Measurements from ENCODE around the gene TM9SF1.

The TM9SF1 gene

DNA sequence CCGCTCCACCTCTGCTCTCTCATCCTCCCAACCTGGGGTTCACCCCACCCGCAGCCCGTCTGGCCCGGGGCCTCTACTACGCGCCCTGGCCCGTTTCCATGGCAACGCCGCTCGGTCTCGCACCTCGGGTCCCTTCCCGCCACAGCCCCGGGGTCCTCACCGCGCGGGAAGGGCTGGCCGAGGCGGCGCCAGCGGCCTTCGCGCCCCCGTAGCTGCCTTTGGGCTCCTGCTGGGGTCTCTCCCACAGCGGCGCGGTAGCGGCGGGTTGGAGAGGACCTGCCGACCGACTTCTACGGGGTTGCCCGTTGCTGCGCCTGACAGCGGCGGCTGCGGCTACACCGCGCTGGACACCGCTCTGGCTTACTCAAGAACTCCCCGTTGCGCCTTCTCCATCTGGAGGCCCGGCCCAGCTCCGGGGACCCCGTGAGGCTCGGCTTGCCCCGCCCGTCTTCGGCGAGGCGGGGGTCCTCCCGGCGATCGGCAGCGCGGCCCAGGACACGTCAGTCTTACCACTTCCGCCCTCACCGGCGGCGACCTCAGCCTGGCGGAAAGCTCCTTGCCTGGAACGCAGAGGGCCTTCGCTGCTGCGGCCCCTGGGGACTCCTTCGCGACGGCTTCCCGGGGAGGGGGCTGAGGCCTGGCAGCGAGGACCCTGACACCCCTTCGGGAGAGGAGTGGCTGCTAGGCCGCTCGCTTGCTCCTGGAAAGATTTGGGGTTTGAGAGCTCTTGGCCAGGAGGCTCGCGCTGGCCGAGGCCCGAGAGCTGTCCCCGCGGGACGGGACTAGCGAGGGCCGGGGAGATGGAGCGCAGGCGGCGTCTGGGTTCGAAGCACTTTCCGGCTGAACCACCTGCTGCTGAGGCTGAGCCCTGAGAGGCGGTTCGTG is at the start of gene TM9SF1:
Gene TM9SF1 (minus strand): TSS at position 256 of the 885 bp plus-strand sequence. CDS start 422 bp downstream, outside the sequence.
- Histone ChIP-seq H3K36me3 (ENCODE audit: insufficient read depth, low read length) (peaks cover 16% of the 10 kb centered on the region), H3K4me1 (ENCODE audit: insufficient read depth, low read length) (peaks cover 20% of the 10 kb centered on the region), H3K9me3 (ENCODE audit: low read length) (no peaks in the 10 kb centered on the region), H3K27me3 (ENCODE audit: control insufficient read depth in 1 of 2, insufficient read depth in 2 of 2, low read length in 2 of 2) (no peaks in the 10 kb centered on the region), H3K9ac (ENCODE audit: low read length) (peak within 1 kb of the TSS; percentile 97), H3K4me3 (ENCODE audit: low read depth in 1 of 2, low read length in 2 of 2) (peak within 1 kb of the TSS; percentile 91 to 95), H3K27ac (ENCODE audit: low read depth, low read length) (peak within 1 kb of the TSS; percentile 99)

DNA sequence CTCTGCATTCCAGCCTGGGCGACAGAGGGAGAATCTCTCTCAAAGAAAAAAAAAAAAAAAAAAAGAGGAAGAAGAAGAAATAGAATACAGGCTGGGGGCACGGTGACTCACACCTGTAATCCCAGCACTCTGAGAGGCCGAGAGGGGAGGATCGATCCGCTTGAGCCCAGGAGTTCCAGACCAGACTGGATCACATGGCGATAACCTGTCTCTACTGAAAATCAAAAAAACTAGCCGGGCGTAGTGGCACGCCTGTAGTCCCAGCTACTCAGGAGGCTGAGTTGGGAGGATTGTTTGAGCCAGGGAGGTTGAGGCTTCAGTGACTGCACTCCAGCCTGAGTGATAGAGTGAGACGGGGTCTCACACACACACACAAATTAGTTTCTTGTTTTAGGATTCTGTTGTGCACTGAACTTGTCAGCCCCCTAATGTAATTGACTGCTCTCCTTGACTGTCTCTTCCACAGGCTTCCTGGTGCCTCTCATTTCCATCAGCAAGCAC is 48.1 kb upstream of the TM9SF1 start:
- Histone ChIP-seq H3K9me3 (ENCODE audit: low read length) (no peaks in the 10 kb centered on the region), H3K4me1 (ENCODE audit: insufficient read depth, low read length) (peaks cover 34% of the 10 kb centered on the region), H3K9ac (ENCODE audit: low read length) (peak overlapping the region; percentile 66), H3K27ac (ENCODE audit: low read depth, low read length) (peak overlapping the region; percentile 96), H3K36me3 (ENCODE audit: insufficient read depth, low read length) (peaks cover 27% of the 10 kb centered on the region), H3K27me3 (ENCODE audit: control insufficient read depth in 1 of 2, insufficient read depth in 2 of 2, low read length in 2 of 2) (no peaks in the 10 kb centered on the region), H3K4me3 (ENCODE audit: low read depth in 1 of 2, low read length in 2 of 2) (peak overlapping the region; percentile 78)

- peak overlapping the region; percentile 78 for H3K4me3 ChIP-seq (ENCODE audit: low read depth in 1 of 2, low read length in 2 of 2)
- no peaks in the 10 kb centered on the region for H3K9me3 ChIP-seq (ENCODE audit: low read length)
- peak overlapping the region; percentile 66 for H3K9ac ChIP-seq (ENCODE audit: low read length)
- peak overlapping the region; percentile 96 for H3K27ac ChIP-seq (ENCODE audit: low read depth, low read length)
- H3K4me1 ChIP-seq (ENCODE audit: insufficient read depth, low read length): peaks cover 34% of the 10 kb centered on the region
- peaks cover 42% of the 10 kb centered on the region for H3K36me3 ChIP-seq (ENCODE audit: insufficient read depth, low read length)
- no peaks in the 10 kb centered on the region for H3K27me3 ChIP-seq (ENCODE audit: control insufficient read depth in 1 of 2, insufficient read depth in 2 of 2, low read length in 2 of 2)
Measured at GRCh38 chr14:24241829-24242443, 46.7 kb upstream of the TM9SF1 start.

GRCh38 chr14:24240110-24240918 is 45.1 kb upstream of the TM9SF1 start:
- Histone ChIP-seq H3K9ac (ENCODE audit: low read length) (no peak overlapping the region), H3K36me3 (ENCODE audit: insufficient read depth, low read length) (peaks cover 58% of the 10 kb centered on the region), H3K9me3 (ENCODE audit: low read length) (no peaks in the 10 kb centered on the region), H3K4me1 (ENCODE audit: insufficient read depth, low read length) (peaks cover 34% of the 10 kb centered on the region), H3K27me3 (ENCODE audit: control insufficient read depth in 1 of 2, insufficient read depth in 2 of 2, low read length in 2 of 2) (no peaks in the 10 kb centered on the region), H3K4me3 (ENCODE audit: low read depth in 1 of 2, low read length in 2 of 2) (no peak overlapping the region), H3K27ac (ENCODE audit: low read depth, low read length) (peak overlapping the region; percentile 37)

DNA sequence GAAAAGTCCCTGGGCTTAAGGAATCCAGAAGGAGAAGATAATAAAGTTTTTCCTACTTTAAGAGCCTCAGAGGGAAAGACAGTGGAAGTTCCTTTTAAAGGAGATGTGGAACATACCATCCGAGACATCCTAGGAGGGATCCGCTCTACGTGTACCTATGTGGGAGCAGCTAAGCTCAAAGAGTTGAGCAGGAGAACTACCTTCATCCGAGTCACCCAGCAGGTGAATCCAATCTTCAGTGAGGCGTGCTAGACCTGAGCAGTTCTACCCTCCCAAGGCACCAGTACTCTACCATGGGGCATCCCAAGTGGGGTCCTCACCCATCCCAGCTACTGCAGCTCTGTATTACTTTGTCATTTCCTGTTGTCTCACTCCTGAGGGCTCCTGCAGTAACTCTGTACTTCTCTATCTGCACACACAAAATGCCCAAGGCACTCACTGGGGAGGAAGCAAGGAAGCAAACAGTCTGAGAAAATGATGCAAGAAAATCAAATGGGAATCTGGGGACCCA is 43.3 kb upstream of the TM9SF1 start:
- Histone ChIP-seq H3K27me3 (ENCODE audit: control insufficient read depth in 1 of 2, insufficient read depth in 2 of 2, low read length in 2 of 2) (no peaks in the 10 kb centered on the region), H3K36me3 (ENCODE audit: insufficient read depth, low read length) (peaks cover 70% of the 10 kb centered on the region), H3K4me3 (ENCODE audit: low read depth in 1 of 2, low read length in 2 of 2) (no peak overlapping the region), H3K27ac (ENCODE audit: low read depth, low read length) (no peak overlapping the region), H3K4me1 (ENCODE audit: insufficient read depth, low read length) (peaks cover 37% of the 10 kb centered on the region), H3K9ac (ENCODE audit: low read length) (no peak overlapping the region), H3K9me3 (ENCODE audit: low read length) (no peaks in the 10 kb centered on the region)

- H3K4me1 ChIP-seq (ENCODE audit: insufficient read depth, low read length): peaks cover 37% of the 10 kb centered on the region
- H3K4me3 ChIP-seq (ENCODE audit: low read depth in 1 of 2, low read length in 2 of 2): no peak overlapping the region
- H3K27ac ChIP-seq (ENCODE audit: low read depth, low read length): no peak overlapping the region
- H3K27me3 ChIP-seq (ENCODE audit: control insufficient read depth in 1 of 2, insufficient read depth in 2 of 2, low read length in 2 of 2): no peaks in the 10 kb centered on the region
- peaks cover 70% of the 10 kb centered on the region for H3K36me3 ChIP-seq (ENCODE audit: insufficient read depth, low read length)
- no peak overlapping the region for H3K9ac ChIP-seq (ENCODE audit: low read length)
- H3K9me3 ChIP-seq (ENCODE audit: low read length): no peaks in the 10 kb centered on the region
Measured at GRCh38 chr14:24238123-24238522, 42.9 kb upstream of the TM9SF1 start.

DNA sequence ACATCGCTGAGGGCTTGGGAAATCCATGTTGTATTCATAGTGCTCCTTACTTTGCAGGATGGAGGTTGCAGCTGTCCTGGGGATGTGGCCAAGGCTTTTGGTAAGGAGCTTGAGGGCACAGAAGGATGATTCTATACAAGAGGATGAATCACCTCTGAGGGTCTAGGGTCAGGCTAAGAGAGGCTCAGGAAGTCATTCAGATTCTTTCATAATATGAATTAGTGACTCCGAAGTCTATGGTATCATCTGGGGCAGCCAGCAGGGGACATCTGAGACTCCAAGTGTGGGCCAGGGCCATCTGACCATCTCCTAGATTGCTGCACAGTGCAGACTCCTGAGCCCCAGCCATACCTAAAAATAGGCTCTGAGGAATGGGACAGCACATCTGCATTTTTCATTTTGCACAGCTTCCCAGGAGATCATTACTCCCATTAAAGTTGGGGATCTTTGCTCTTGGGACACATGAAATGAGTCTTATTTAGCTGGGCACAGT is 42.3 kb upstream of the TM9SF1 start:
- Histone ChIP-seq H3K4me1 (ENCODE audit: insufficient read depth, low read length) (peaks cover 37% of the 10 kb centered on the region), H3K9ac (ENCODE audit: low read length) (no peak overlapping the region), H3K9me3 (ENCODE audit: low read length) (no peaks in the 10 kb centered on the region), H3K27ac (ENCODE audit: low read depth, low read length) (no peak overlapping the region), H3K36me3 (ENCODE audit: insufficient read depth, low read length) (peaks cover 70% of the 10 kb centered on the region), H3K27me3 (ENCODE audit: control insufficient read depth in 1 of 2, insufficient read depth in 2 of 2, low read length in 2 of 2) (no peaks in the 10 kb centered on the region), H3K4me3 (ENCODE audit: low read depth in 1 of 2, low read length in 2 of 2) (no peak overlapping the region)

- peaks cover 70% of the 10 kb centered on the region for H3K36me3 ChIP-seq (ENCODE audit: insufficient read depth, low read length)
- H3K9me3 ChIP-seq (ENCODE audit: low read length): no peaks in the 10 kb centered on the region
- H3K27ac ChIP-seq (ENCODE audit: low read depth, low read length): no peak overlapping the region
- peaks cover 37% of the 10 kb centered on the region for H3K4me1 ChIP-seq (ENCODE audit: insufficient read depth, low read length)
- H3K9ac ChIP-seq (ENCODE audit: low read length): no peak overlapping the region
- no peak overlapping the region for H3K4me3 ChIP-seq (ENCODE audit: low read depth in 1 of 2, low read length in 2 of 2)
- H3K27me3 ChIP-seq (ENCODE audit: control insufficient read depth in 1 of 2, insufficient read depth in 2 of 2, low read length in 2 of 2): no peaks in the 10 kb centered on the region
Measured at GRCh38 chr14:24236689-24237462, 41.6 kb upstream of the TM9SF1 start.

GRCh38 chr14:24235804-24236688 is 40.8 kb upstream of the TM9SF1 start:
- no peaks in the 10 kb centered on the region for H3K9me3 ChIP-seq (ENCODE audit: low read length)
- no peak overlapping the region for H3K4me3 ChIP-seq (ENCODE audit: low read depth in 1 of 2, low read length in 2 of 2)
- H3K9ac ChIP-seq (ENCODE audit: low read length): no peak overlapping the region
- no peak overlapping the region for H3K27ac ChIP-seq (ENCODE audit: low read depth, low read length)
- no peaks in the 10 kb centered on the region for H3K27me3 ChIP-seq (ENCODE audit: control insufficient read depth in 1 of 2, insufficient read depth in 2 of 2, low read length in 2 of 2)
- H3K36me3 ChIP-seq (ENCODE audit: insufficient read depth, low read length): peaks cover 69% of the 10 kb centered on the region
- H3K4me1 ChIP-seq (ENCODE audit: insufficient read depth, low read length): peaks cover 36% of the 10 kb centered on the region

All from muscle layer of colon (tissue), 2 donors.